Progenitor cell of endocrine pancreas (in vitro differentiated cells): Measurements from ENCODE around the gene YTHDC1. TPM values are rescaled to one million over a fixed set of nuclear protein-coding genes. Genes with fewer than 3 reads are reported as not detected.
A peak's percentile ranks its signal among the peaks of the same experiment; 100 is the strongest.

Experiments used
- DNase-seq: peaks from one replicate; pipeline ENCODE4 v3.0.0; 2021; ENCODE audit warnings: low spot score; ENCODE audit not compliant: unreplicated experiment
- H3K27ac Mint-ChIP-seq: 2 replicates; pipeline ENCODE4 v1.8.0; 2021; ENCODE audit warnings: mild to moderate bottlenecking, moderate library complexity, mixed read lengths
- H3K27me3 Mint-ChIP-seq: 2 replicates; pipeline ENCODE4 v1.8.0; 2021; ENCODE audit warnings: mixed read lengths
- H3K36me3 Mint-ChIP-seq: 2 replicates; pipeline ENCODE4 v1.8.0; 2022; ENCODE audit warnings: mixed read lengths; ENCODE audit not compliant: insufficient read depth
- H3K4me1 Mint-ChIP-seq: 2 replicates; pipeline ENCODE4 v1.8.0; 2021; ENCODE audit warnings: low read depth, mixed read lengths
- H3K4me3 Mint-ChIP-seq: 2 replicates; pipeline ENCODE4 v1.8.0; 2021; ENCODE audit warnings: low read depth, mild to moderate bottlenecking, moderate library complexity, mixed read lengths
- H3K9me3 Mint-ChIP-seq: 2 replicates; pipeline ENCODE4 v1.8.0; 2021; ENCODE audit warnings: low read depth, mixed read lengths
- CTCF ChIP-seq: fragments of 200-600 bp; sonication (generic); IDR thresholded peaks from one replicate; pipeline ENCODE4 v1.5.0; 2021; ENCODE audit warnings: antibody characterized with exemption, mild to moderate bottlenecking; ENCODE audit not compliant: unreplicated experiment
- total RNA-seq: library from RNA; stranded (reverse); gene quantifications from 2 replicates; pipeline ENCODE4 v1.2.1, GENCODE V29; 2021

The YTHDC1 gene
- total RNA-seq, 1 donor from 2014 or later: 162 TPM

DNA sequence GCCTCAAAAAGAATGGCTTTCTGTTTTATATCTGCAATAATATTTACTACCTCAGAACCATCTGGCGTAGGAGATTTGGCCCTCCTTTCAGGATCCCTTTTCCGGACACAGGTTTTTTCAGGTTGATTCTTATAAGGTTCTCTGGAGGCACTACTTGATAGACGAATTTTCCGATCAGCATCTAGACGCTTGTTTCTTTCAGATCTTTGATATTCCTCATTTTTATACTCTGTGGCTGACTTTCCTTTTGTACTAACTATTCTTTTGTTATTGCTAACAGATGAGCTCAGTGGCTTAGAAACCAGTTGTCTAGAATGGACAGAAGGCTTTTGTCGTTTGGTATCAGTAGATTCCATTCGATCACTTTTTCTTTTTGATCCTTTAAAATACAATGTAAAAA, 12.4 kb downstream of the YTHDC1 start:
- peaks cover 27% of the 10 kb centered on the region for H3K36me3 Mint-ChIP-seq
- no peaks in the 10 kb centered on the region for H3K9me3 Mint-ChIP-seq
- TF ChIP-seq CTCF: no peak
- no peak for DNase-seq
- no peak overlapping the region for H3K27ac Mint-ChIP-seq
- no peak overlapping the region for H3K4me3 Mint-ChIP-seq
- H3K4me1 Mint-ChIP-seq: peaks cover 28% of the 10 kb centered on the region
- H3K27me3 Mint-ChIP-seq: no peaks in the 10 kb centered on the region

DNA sequence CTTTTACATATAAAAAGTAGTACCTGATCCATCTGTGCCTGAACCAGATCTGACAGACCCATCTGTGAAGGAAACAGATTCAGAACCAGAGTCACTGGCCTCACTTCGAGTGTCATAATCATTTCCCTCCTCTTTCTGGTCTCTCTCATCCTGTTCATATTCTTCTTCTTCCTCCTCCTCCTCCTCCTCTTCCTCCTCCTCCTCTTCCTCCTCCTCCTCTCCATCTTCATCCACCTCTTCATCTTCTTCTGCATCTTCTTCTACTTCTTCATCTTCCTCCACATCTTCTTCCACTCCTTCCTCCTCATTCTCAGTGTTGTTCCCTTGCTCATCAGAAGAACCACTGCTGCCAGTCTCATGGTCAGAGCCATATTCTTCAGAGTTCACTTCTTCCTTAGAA, 12.9 kb downstream of the YTHDC1 start:
- peaks cover 25% of the 10 kb centered on the region for H3K4me1 Mint-ChIP-seq
- H3K9me3 Mint-ChIP-seq: no peaks in the 10 kb centered on the region
- no peak overlapping the region for H3K4me3 Mint-ChIP-seq
- no peak overlapping the region for H3K27ac Mint-ChIP-seq
- no peak for DNase-seq
- H3K36me3 Mint-ChIP-seq: peaks cover 29% of the 10 kb centered on the region
- no peaks in the 10 kb centered on the region for H3K27me3 Mint-ChIP-seq
- no peak for TF ChIP-seq CTCF

- H3K36me3 Mint-ChIP-seq: peaks cover 30% of the 10 kb centered on the region
- no peak for DNase-seq
- TF ChIP-seq CTCF: no peak
- H3K4me1 Mint-ChIP-seq: peaks cover 23% of the 10 kb centered on the region
- H3K27me3 Mint-ChIP-seq: no peaks in the 10 kb centered on the region
- peak overlapping the region; percentile 78 for H3K27ac Mint-ChIP-seq
- no peak overlapping the region for H3K4me3 Mint-ChIP-seq
- no peaks in the 10 kb centered on the region for H3K9me3 Mint-ChIP-seq
These were observed 13.4 kb downstream of the YTHDC1 start for GRCh38 chr4:68336530-68336929.

- H3K27me3 Mint-ChIP-seq: no peaks in the 10 kb centered on the region
- H3K9me3 Mint-ChIP-seq: no peaks in the 10 kb centered on the region
- no peak for TF ChIP-seq CTCF
- H3K36me3 Mint-ChIP-seq: peaks cover 35% of the 10 kb centered on the region
- DNase-seq: no peak
- H3K4me1 Mint-ChIP-seq: no peaks in the 10 kb centered on the region
- no peak overlapping the region for H3K4me3 Mint-ChIP-seq
- no peak overlapping the region for H3K27ac Mint-ChIP-seq
These were observed 23.7 kb downstream of the YTHDC1 start for GRCh38 chr4:68326141-68326540.

DNA sequence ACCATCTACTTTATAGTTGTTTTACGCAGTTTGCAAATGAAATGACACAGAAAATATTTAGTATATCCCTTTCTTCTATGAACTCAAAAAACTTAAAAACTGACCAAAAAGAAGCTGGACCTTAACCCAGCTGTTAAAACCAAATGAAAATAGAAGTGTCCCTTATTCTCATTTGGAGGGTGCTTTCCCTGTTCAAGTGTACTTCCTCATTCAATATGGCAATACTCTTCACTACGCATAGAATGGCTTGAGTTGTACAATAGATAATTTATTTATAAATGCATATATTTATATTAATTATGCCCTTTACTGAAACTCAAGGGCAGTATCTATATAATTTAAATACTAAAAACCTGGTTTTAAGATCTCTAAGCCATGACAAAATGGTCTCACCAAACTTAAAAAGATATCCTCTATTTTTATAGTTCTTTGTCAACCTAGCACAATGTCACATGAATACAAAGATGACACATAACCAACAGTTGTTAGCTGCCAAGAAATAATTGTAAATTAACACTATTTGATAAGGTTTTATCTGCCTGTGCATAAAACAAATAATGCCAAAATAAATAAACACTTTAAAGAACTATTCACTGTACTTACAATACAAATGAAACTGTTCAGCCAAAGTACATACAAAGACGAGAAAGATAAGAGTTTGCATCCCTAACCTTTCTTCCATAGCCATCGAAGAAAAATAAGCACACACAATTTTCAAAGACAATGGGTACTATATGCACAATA, 25.2 kb downstream of the YTHDC1 start:
- Mint-ChIP-seq H3K36me3 (peaks cover 32% of the 10 kb centered on the region), H3K9me3 (no peaks in the 10 kb centered on the region), H3K4me1 (no peaks in the 10 kb centered on the region), H3K27me3 (no peaks in the 10 kb centered on the region), H3K4me3 (no peak overlapping the region), H3K27ac (peak overlapping the region; percentile 56)
- no peak for DNase-seq
- TF ChIP-seq CTCF: no peak
